ENCODE data around the gene TRAK2.

DNA sequence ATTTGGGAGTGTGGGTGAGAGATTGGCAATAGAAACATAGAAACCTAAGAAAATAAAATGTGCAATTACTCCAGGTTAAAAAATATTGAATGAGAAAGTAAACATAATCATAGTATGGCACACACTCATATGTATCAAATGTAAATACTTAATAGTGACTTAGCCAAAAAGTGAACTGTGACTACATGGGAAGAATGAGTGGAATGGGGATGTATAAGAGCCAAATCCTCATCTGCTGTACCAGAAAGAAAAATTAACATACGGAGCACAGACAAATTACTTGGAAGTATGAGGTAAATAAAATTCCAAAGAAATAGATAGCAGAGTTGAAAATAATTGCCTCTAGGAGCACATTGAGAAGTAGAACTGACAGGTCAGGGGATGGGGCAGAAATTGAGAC lies 98.1 kb downstream of the TRAK2 start:
- no peak for TF ChIP-seq POLR2AphosphoS5 (IDR thresholded peaks at IDR 0.05)
- TF ChIP-seq, protein P1, sequence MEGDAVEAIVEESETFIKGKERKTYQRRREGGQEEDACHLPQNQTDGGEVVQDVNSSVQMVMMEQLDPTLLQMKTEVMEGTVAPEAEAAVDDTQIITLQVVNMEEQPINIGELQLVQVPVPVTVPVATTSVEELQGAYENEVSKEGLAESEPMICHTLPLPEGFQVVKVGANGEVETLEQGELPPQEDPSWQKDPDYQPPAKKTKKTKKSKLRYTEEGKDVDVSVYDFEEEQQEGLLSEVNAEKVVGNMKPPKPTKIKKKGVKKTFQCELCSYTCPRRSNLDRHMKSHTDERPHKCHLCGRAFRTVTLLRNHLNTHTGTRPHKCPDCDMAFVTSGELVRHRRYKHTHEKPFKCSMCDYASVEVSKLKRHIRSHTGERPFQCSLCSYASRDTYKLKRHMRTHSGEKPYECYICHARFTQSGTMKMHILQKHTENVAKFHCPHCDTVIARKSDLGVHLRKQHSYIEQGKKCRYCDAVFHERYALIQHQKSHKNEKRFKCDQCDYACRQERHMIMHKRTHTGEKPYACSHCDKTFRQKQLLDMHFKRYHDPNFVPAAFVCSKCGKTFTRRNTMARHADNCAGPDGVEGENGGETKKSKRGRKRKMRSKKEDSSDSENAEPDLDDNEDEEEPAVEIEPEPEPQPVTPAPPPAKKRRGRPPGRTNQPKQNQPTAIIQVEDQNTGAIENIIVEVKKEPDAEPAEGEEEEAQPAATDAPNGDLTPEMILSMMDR (IDR thresholded peaks at IDR 0.05), result no peak
